T-helper 2 cell (primary cell): ENCODE measurements around the gene GIMAP8.
"Not testable (repeated sequence)": the region's sequence is repeated elsewhere in the genome, so short reads cannot be mapped to it uniquely, and the experiment has no call there.

ENCODE experiments used
- DNase-seq, 5 experiments: peaks; one replicate each; pipeline versions ENCODE4 v3.0.0 to v3.0.0-alpha.2; 2012 to 2022

GIMAP8 gene

DNA sequence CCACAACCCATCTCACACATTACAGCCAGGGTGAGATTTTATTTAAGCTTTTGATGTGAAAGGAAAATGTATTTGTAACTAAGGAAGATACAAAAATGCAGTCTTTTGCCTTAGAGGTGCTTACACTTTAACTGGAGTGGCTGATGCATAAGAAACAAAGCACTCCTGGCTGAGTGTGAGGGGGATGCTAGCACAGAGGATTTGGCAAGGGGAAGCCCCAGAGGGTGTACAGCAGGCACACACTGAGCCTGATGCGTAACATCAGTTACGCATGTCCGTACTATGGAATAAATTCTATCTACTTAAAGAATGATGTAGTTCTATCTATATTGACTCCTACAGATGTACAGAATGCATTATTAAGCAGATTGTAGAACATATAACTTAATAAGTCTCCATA, 17.8 kb downstream of the GIMAP8 start:
- no peak for DNase-seq

DNA sequence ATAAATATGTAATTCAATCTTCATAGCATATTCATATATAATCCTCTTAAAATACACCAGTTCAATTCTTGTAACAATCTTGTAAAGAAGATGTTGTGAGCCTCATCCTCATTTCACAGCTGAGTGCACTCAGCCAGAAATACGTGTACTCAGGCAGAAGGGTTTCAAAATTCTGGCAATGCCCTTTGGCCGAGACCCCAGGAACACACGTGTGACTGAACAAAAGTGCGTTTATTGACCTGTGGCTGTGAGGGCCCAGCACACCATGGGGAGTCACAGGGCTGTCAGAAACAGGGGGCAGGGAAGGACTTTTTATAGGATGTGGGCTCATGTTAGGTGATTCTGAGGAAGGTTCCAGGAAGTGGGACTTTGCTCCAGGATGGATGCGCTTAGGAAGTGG, 21.5 kb downstream of the GIMAP8 start:
- no peak for DNase-seq

DNA sequence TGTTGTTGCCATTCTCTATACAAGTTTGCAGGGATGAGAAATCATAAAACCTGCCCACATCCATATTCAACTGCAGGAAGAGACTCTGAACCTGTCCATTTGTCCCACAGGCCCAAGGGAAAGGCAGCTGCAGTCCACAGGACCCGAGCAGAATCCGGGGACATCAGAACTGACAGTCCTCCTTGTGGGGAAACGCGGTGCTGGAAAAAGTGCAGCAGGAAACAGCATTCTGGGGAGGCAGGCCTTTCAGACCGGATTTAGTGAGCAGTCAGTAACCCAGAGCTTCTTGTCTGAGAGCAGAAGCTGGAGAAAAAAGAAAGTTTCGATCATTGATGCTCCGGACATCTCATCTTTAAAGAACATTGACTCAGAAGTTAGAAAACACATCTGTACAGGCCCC, 23.5 kb downstream of the GIMAP8 start:
- no peak for DNase-seq

DNA sequence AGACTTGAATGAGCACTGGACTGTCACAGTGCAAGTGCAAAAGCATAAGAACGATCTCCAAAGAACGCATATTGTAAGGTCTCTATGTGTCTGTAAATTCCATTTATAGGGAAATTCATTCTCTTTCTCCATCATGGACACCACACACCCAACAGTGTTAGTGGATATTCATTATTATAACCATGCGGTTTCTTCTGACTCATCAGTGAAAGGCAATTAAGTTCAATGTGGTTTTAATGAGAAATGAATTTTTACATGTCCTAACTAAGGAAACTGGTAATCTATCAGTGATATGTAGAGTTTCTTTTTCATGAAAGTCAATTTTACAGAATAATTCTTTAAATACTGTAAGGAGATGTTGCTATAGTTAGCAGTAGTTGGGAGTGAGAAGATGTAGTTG, 25.9 kb downstream of the GIMAP8 start:
- peak in 1 of 5 experiments; percentile 35 for DNase-seq

DNA sequence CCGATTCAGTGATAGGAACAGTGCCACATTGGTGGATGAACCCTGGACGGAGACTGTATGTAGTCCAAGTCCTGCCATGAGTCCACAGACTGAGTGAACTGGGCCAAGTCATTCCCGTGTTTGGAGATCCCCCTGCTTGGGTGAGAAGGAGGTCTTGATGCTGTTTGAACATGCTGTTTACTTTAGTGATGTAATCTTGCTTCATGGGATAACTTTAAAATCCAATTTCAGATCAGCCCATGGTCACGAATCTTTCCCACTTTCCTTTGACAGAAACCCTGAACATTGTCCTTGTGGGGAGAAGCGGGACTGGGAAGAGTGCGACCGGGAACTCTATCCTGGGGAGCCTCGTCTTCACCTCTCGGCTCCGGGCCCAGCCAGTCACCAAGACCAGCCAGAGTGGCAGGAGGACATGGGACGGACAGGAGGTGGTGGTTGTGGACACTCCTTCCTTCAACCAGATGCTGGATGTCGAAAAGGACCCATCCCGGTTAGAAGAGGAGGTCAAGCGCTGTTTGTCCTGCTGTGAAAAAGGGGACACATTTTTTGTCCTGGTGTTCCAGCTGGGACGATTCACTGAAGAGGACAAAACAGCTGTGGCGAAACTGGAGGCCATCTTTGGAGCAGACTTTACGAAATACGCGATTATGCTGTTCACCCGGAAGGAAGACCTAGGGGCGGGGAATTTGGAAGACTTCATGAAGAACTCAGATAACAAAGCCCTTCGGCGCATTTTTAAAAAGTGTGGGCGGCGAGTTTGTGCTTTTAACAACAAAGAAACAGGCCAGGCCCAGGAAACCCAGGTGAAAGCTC, 26.6 kb downstream of the GIMAP8 start:
- DNase-seq, result peak in 3 of 5 experiments; percentile 22 to 28 (median 26)

DNA sequence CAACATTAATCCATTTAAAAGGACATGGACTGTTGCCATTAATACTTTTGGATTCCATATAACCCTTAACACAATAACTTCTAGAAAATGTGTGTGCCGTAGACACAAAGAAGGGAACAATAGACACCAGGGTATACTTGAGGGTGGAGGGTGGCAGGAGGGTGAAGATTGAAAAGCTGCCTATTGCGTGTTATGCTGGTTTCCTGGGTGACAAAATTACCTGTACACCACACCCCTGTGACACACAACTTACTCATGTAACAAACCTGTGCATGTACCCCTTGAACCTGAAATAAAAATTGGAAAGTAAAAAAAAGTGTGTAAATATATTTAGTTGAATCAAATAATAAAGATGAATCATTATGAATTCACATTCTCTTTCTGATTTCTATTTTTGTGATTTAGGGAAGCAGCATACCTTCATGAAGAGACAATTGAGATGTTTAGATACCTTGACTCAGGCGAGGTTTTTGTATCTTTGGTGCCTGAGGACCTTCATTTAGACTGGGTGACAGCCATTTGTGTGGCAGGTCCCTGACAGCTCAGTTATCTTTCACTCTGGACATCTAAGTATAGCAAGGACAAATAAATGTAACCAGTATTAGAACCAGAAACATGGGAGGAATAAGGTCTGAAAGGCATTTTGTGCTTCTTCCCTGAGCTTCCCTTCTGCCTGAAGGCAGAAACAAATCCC, 28.7 kb downstream of the GIMAP8 start:
- peak in 2 of 5 experiments; percentile 39 to 45 for DNase-seq

DNA sequence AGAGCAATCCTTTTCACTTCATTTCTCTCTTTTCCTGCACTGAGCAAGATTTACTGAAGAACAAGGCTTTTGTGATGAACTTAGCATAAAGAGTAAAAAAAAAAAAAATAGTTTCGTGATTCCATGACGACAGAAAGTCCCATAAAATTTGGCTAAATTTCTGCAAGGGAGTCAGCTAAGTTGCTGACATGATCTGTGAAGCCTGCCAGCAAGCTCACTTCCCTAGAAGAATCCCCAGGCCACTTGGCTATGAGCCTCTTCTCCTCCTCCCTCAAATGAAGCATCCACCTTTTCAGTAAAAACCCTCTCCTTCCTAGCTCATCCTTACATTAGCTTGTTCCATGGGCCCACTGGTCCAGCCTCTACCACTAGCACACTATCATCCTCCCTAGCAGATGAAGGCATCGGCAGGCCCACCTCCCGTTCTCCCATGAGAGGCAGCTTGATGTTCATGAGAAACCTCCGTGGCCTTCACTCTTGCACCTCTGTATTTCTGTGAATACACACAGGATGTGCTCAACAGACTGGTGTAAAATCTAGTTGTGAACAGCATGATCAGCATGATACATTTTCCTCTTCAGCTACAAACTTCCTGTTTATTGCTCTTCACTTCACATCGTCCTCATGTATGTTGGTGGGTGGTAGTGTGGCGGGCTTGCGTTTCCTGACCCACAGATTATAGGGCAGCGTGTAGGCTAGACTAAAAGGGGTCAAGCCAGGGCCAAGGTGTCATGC, 30.9 kb downstream of the GIMAP8 start:
- peak in 2 of 5 experiments; percentile 78 to 89 for DNase-seq

DNA sequence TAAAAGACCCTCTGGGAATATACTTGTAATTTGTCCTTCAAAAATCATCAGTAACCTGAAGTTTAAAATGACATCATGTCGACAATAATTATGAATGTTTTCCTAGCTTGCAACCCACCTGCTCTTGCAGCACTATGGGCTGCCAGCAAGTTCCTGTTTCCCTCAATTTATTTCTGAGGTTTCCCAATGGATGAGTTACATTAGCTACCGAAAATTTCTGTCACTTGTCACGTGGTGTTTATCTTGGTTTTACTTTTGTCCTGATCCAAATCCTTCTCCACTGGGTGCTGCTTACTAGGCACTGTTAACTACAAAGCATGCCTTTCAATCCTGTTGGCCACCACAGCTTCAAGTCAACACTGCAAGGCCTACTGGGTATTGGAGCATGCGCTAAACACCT, 31.5 kb downstream of the GIMAP8 start:
- DNase-seq, result no peak

DNA sequence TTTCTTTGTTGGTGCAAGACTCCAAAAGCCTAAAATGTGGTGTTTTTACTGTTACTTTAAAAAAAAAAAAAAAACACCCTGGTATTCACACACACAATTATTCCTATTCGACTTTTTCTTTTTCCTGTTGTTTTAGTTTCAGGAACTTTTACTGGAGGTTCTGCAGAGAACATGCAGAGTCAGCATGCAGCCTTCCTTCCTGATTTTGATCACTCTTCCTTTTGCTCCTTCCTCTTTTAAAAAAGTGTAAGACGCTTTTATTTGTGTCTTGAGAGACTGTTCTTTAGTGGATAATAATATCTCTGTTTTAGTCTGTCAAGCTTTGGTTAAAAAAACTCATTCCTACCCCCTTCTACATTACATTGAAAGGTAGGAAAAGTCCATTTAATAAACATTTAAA, 33.1 kb downstream of the GIMAP8 start:
- not testable (repeated sequence) for DNase-seq

DNA sequence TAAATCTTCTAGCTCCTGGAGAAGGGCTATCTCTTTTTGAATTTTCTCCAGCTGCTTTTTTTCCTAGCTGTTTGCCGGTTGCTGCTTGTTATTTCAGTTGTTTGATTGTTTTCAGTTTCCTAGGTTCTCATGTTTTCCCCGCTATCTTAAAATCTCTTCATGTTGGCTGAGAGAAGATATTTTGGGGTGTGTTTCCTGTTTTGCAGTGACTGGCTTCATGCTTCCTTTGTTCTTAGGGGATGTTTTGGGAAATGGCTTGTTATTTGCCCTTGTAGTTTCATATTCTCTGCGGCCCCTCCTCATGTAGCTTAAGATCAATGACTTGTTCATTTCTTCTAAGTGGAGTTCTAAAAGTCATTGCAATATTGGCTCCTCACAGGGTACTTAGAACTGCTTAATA, 33.6 kb downstream of the GIMAP8 start:
- peak in 2 of 5 experiments; percentile 33 to 60 for DNase-seq

DNA sequence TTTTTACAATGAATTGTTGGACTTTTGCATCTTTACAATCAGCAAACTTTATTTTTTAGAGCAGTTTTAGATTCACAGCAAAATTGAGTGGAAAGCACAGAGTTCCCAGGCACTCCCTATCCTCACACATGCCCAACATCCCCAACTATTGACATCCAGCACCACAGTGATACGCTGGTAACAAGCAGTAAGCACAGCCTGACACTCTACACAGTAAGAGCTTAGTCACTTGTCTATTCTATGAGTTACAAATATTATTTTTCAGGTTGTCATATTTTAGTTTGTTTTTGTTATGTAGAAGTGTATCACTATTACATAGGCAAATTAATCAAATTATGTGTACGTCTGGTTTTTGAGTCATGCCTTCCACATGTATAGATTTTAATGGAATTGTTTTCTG, 37.2 kb downstream of the GIMAP8 start:
- DNase-seq, result no peak

DNA sequence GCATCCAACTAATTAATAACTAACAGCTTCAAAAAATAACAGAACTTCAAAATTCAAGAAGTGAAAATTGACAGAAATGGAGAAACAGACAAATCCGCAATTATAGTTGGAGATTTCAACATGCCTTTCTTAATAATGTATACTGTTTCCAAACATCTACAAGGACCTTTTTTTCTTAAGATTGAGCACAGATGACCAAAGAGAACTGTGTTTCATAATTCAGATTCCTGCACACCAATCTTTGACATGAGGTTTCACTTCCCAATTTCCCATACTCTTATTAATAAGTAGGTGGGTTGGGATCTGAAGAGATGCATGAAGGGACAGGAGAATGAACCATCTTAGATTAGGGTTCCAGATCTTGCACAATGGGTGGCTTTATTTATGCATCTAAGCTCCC, 39.4 kb downstream of the GIMAP8 start:
- no peak for DNase-seq

DNA sequence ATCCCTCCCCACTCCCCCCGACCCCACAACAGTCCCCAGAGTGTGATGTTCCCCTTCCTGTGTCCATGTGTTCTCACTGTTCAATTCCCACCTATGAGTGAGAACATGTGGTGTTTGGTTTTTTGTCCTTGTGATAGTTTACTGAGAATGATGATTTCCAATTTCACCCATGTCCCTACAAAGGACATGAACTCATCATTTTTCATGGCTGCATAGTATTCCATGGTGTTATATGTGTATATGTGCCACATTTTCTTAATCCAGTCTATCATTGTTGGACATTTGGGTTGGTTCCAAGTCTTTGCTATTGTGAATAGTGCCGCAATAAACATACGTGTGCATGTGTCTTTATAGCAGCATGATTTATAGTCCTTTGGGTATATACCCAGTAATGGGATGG, 43.0 kb downstream of the GIMAP8 start:
- not testable (repeated sequence) for DNase-seq

DNA sequence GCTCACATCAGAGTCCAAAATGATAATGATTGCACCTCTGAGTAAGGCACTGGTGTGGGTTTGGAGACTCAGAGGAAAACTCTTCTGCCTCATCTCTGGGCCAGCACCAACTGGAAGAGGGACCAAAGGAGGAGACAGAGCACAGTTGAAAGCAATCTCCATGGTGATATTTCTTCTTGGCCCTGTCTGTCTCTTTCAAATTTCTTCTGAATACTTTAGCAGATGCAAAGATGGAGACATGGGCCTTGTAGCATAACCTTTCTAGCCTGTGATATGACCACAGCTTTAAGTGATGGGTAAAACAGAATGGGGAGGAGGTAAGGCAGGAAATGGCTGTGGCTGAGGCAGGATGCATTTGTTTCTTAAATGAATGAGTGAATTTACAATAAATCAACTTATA, 52.1 kb downstream of the GIMAP8 start:
- DNase-seq, result peak in 2 of 5 experiments; percentile 43 to 93

DNA sequence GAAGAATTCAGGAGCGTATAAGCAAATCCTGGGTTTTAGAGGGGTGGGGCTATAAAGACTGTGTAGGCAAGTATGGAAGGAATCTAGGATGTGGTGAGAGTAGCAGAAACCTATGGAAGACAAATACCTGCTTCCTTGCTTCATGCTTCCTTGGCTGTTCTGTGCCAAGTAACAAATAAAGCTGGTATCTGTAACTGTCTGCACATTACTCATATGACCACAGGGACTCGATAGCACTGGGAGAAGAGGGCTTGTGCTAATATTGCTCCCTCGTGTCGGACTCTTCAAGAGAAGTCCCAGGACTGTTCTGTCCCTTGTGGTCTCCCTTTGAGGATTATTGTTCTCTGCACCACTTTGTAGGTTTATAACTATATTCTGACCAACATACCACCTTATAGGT, 52.7 kb downstream of the GIMAP8 start:
- DNase-seq, result no peak

DNA sequence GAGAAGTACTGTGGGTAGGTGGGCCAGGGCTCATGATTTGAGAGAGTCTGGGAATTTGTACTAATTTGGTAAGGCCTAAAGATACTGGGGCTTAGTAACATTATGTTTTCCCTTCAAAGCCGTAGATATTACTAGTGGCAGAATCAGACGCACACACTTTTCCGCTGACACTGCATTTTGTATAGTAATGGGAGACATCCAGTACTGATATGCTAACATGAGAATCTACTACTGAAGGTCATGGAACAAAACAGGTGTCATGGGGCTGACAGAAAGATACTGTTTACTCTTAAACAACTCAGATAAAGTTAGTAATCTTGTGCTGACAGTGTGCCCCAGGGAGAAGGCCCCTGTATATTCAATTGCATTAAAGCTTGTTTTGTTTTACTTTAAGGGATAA, 53.2 kb downstream of the GIMAP8 start:
- DNase-seq, result peak in 1 of 5 experiments; percentile 35

DNA sequence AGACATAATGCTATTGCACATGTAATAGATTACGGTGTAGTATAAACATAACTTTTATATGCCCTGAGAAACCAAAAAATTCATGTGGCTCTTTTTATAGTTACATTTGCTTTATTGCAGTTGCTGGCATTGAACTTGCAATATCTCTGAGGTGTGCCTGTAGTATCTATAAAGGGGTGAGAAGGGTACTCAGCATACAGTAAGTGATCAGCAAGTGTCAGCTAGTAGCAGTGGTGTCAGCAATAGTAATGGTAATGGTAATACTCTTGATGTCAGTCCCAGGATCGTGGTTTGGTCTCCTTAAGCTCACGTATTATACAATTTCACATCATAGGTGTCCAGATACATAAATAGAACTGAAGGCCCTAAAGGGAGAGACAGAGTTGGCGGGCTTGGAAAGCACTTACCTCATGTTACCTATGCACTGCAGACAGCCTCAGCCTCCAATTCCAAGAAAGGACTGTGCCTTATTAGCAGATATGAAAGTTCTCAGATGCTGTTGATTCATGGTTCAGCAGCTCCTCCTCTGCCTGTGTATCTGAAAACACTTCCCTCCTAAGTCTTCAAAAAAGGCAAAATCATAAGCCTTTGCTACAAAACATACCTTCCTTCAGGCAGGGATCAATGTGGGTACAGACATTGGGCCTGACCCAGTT, 57.6 kb downstream of the GIMAP8 start:
- no peak for DNase-seq

DNA sequence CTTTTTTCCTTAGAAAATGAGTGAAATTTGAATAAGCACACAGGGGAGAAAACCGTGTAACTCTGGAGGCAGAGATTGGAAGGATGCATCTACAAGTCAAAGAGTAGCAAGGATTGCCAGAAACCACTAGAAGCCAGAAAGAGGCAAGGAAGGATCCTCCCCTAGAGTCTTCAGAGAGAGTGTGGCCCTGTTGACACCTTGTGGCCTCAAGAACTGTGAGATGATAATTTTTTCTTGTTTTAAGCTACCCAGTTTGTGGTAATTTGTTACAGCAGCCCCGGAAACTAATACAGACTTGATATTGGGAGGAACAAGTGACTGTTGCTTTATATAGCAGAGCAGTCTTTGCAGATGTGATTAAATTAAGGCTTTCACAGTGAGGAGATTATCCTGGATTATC, 60.6 kb downstream of the GIMAP8 start:
- peak in 1 of 5 experiments; percentile 60 for DNase-seq

DNA sequence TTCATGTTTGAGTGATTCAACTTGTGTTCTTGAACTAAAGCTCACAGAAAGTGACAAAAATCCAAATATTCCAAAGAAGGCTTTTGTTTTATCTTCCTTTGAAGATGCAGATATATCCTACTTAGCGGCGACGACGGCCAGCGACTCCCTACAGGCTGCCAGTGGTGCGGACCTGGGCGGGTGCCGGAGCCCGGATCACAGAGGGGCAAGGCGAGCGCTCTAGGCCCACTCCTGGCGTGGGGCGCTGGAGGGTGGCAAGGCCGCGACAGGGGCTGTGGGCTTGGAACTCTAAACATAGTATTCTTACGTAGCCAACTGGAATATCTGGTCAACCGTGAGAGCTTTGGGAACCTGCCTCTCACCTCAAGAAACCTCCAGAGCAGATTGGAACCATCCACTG, 63.3 kb downstream of the GIMAP8 start:
- no peak for DNase-seq

DNA sequence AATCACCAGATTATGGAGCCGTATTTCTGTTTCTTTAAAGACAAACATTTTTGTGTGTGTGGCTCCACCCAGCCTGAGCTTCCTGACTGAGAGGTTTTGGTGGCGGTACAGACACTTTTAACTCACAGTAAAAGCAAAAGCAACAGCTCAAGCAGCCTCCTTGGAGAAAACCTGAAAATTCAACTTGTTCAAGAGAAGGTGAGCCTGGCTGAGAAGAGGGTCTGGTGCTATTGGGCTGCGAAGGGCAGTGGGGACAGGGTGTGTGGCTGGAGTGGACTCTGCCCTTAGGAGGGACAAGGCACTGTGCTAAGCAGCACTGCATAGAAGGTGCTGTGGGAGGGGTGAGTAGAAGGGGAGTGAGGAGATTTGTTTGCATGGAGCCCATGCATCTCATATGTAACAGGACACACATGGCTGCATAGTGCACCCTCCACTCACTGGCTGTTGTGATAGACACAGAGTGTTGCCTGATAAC, 64.4 kb downstream of the GIMAP8 start, which contains the start of gene GIMAP7:
GIMAP7 (plus strand) TSS at position 125 of the 475 bp plus-strand sequence. CDS start 5,103 bp downstream, outside the sequence.
- DNase-seq, result peak in 4 of 5 experiments; percentile 22 to 87 (median 42)

DNA sequence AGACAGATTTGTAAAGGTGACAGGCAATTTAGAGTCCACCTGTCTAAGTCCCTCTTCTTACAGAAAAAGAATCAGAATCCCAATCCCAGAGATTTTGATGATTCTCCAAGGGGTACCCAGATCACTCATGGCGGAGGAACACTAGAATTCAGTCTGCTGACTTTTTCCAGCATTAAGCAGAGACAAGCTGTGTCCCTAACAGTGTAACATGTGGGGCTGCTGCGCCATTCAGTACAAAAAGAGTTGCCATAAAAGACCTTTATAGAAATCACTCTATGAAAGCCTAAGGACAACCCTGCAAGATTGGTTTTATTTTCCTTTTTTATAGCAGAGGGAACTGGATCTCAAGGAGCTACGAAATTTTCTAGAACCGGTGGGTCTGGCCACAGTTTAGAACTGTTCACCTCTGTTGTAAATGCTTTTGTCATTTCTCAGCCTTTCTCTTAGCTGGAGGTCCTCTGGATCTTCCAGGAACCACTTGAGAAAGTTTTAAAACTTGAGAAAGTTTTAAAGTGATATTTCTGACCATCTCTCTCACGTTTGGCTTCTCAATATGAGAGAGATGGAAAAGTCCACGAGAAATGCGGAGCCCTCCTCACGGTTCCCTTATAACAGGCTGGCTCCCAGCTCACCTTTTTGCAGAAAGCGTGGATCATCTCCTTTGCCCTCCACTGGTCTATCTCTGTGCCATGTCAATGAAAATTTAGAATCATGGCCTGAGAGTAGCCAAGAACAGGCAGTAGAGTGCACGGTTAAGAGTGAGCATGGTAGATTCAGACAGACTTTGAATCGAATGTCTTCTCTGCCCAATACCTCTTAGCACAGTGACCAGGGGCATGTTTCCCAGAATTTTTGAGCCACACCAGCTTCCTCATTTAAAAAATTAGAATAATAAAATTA, 65.1 kb downstream of the GIMAP8 start:
- DNase-seq, result peak in 1 of 5 experiments; percentile 29
